ENCODE results near the gene EEFSEC. TPM values are rescaled to one million over a fixed set of nuclear protein-coding genes. Genes with fewer than 3 reads are reported as not detected.

Gene EEFSEC
- total RNA-seq, 2 experiments from 2014 or later: 19.2 to 19.6 TPM

GRCh38 chr3:128429751-128430150, 276.5 kb downstream of the EEFSEC start:
- DNase-seq (no peak), ATAC-seq (no peak)
- intact Hi-C loops (cut with micrococcal nuclease): loop anchor here (5.0 kb wide), 1 partner anchor 38 kb away; the partner anchor contains the start of gene DNAJB8
- Mint-ChIP-seq H3K9me3 (no peaks in the 10 kb centered on the region), H3K36me3 (ENCODE audit: low read depth) (no peaks in the 10 kb centered on the region), H3K27ac (no peak overlapping the region), H3K27me3 (peaks cover 37% of the 10 kb centered on the region), H3K4me3 (no peak overlapping the region), H3K4me1 (ENCODE audit: low read depth) (peaks cover 6% of the 10 kb centered on the region)
- ChIA-PET POLR2A (no interaction called here), CTCF (interaction anchor here (1.4 to 1.9 kb wide), 2 partner anchors 61 to 68 kb away, joined by 4 to 8 read pairs; no protein-coding TSS in a partner anchor)
- TF ChIP-seq CTCF (IDR thresholded peaks at IDR 0.05): no peak

- ChIA-PET CTCF (interaction anchor here (1.4 to 1.9 kb wide), 2 partner anchors 61 to 67 kb away, joined by 4 to 8 read pairs; no protein-coding TSS in a partner anchor), POLR2A (no interaction called here)
- peaks cover 6% of the 10 kb centered on the region for H3K4me1 Mint-ChIP-seq (ENCODE audit: low read depth)
- ATAC-seq (no peak), DNase-seq (no peak)
- no peak overlapping the region for H3K27ac Mint-ChIP-seq
- intact Hi-C loops (cut with micrococcal nuclease): loop anchor here (5.0 kb wide), 1 partner anchor 37 kb away; the partner anchor contains the start of gene DNAJB8
- H3K36me3 Mint-ChIP-seq (ENCODE audit: low read depth): no peaks in the 10 kb centered on the region
- peaks cover 37% of the 10 kb centered on the region for H3K27me3 Mint-ChIP-seq
- H3K4me3 Mint-ChIP-seq: no peak overlapping the region
- H3K9me3 Mint-ChIP-seq: no peaks in the 10 kb centered on the region
- no peak for TF ChIP-seq CTCF (IDR thresholded peaks at IDR 0.05)
Measured at GRCh38 chr3:128430301-128430700, 277.0 kb downstream of the EEFSEC start.

- peaks cover 6% of the 10 kb centered on the region for H3K4me1 Mint-ChIP-seq (ENCODE audit: low read depth)
- ChIA-PET CTCF (interaction anchor here (1.4 to 1.9 kb wide), 2 partner anchors 60 to 67 kb away, joined by 4 to 8 read pairs; no protein-coding TSS in a partner anchor), POLR2A (no interaction called here)
- no peaks in the 10 kb centered on the region for H3K36me3 Mint-ChIP-seq (ENCODE audit: low read depth)
- no peak overlapping the region for H3K4me3 Mint-ChIP-seq
- H3K27ac Mint-ChIP-seq: no peak overlapping the region
- no peak for DNase-seq
- H3K9me3 Mint-ChIP-seq: no peaks in the 10 kb centered on the region
- ATAC-seq: no peak
- intact Hi-C loops (cut with micrococcal nuclease): loop anchor here (5.0 kb wide), 1 partner anchor 37 kb away; the partner anchor contains the start of gene DNAJB8
- TF ChIP-seq CTCF (IDR thresholded peaks at IDR 0.05): no peak
- peaks cover 38% of the 10 kb centered on the region for H3K27me3 Mint-ChIP-seq
Measured at GRCh38 chr3:128430731-128431130, 277.4 kb downstream of the EEFSEC start.

GRCh38 chr3:128431803-128432300, 278.6 kb downstream of the EEFSEC start:
- POLR2A ChIA-PET: interaction anchor here (1.1 kb wide), 1 partner anchor 58 kb away, joined by 5 read pairs; no protein-coding TSS in a partner anchor
- CTCF ChIA-PET: interaction anchor here (0.7 to 1.0 kb wide), 2 partner anchors 10 to 66 kb away, joined by 3 read pairs; no protein-coding TSS in a partner anchor
- Mint-ChIP-seq H3K9me3 (no peaks in the 10 kb centered on the region), H3K27me3 (peaks cover 45% of the 10 kb centered on the region), H3K4me1 (ENCODE audit: low read depth) (peaks cover 6% of the 10 kb centered on the region), H3K4me3 (no peak overlapping the region), H3K36me3 (ENCODE audit: low read depth) (no peaks in the 10 kb centered on the region), H3K27ac (no peak overlapping the region)
- intact Hi-C loops (cut with micrococcal nuclease): loop anchor here (5.0 kb wide), 1 partner anchor 35 kb away; the partner anchor contains the start of gene DNAJB8
- DNase-seq (no peak), ATAC-seq (no peak)
- no peak for TF ChIP-seq CTCF (IDR thresholded peaks at IDR 0.05)

- Mint-ChIP-seq H3K27ac (no peak overlapping the region), H3K4me3 (no peak overlapping the region), H3K27me3 (peaks cover 43% of the 10 kb centered on the region), H3K36me3 (ENCODE audit: low read depth) (no peaks in the 10 kb centered on the region), H3K9me3 (no peaks in the 10 kb centered on the region), H3K4me1 (ENCODE audit: low read depth) (peaks cover 6% of the 10 kb centered on the region)
- TF ChIP-seq CTCF (IDR thresholded peaks at IDR 0.05): no peak
- POLR2A ChIA-PET: interaction anchor here (1.1 kb wide), 1 partner anchor 57 kb away, joined by 5 read pairs; no protein-coding TSS in a partner anchor
- DNase-seq: no peak
- ATAC-seq: no peak
- CTCF ChIA-PET: interaction anchor here (0.6 to 1.0 kb wide), 3 partner anchors 10 to 90 kb away, joined by 3 read pairs; no protein-coding TSS in a partner anchor
- intact Hi-C loops (cut with micrococcal nuclease): loop anchor here (5.0 kb wide), 1 partner anchor 35 kb away; the partner anchor contains the start of gene DNAJB8
Measured at GRCh38 chr3:128432301-128432970, 279.2 kb downstream of the EEFSEC start.
